K562 (cell line): ENCODE measurements around the gene DTNB. TPM values are rescaled to one million over a fixed set of nuclear protein-coding genes. Genes with fewer than 3 reads are reported as not detected.
A peak's percentile ranks its signal among the peaks of the same experiment; 100 is the strongest.

Experiments
- ATAC-seq: fragments of 200-7000 bp; cut with Tn5 transposase; 3 replicates; pipeline ENCODE4 v1.9.1; 2020; ENCODE audit warnings: moderate library complexity
- BruUV-seq: library from RNA; stranded (reverse); fragments of 400-500 nt; replicated peaks from 2 replicates; lab custom pipeline; 2021; lab: Mats Ljungman, UMichigan
- CTCF ChIA-PET: fragments of 300-600 bp; formaldehyde crosslinking; extraction: SDS; loops from one replicate; lab custom pipeline; 2021; ENCODE audit warnings: low intra/inter-chr PET ratio; lab: Yijun Ruan, JAX
- POLR2A ChIA-PET: fragments of 300-600, 350-650 bp; sonication (Branson Sonifier 250); formaldehyde crosslinking; extraction: SDS; loops from one replicate; lab custom pipeline; 2021; ENCODE audit warnings: antibody characterized with exemption, inconsistent platforms; lab: Yijun Ruan, JAX
- DNase-seq, 4 experiments: peaks; one replicate each; pipeline versions ENCODE4 v3.0.0 to v3.0.0-alpha.2; 2011 to 2018; ENCODE audit warnings: low spot score in 3 of 4, mixed read lengths in 3 of 4; ENCODE audit errors: extremely low read depth in 1 of 4
- FAIRE-seq: peaks from 2 replicates; lab custom pipeline; 2011; peaks lifted over from hg19 to GRCh38; lab: Jason Lieb, UNC
- H2AFZ ChIP-seq: 2 replicates; pipeline ENCODE4 v1.6.0; 2011; ENCODE audit warnings: low read depth, low read length, control low read depth, inconsistent platforms
- H3K27ac ChIP-seq: fragments of 200-600 bp; 3 replicates; pipeline ENCODE4 v1.8.0; 2011; ENCODE audit warnings: low read depth, mild to moderate bottlenecking, control low read depth, inconsistent platforms, low read length, moderate library complexity, mixed read lengths; ENCODE audit errors: extremely low read depth
- H3K27me3 ChIP-seq, 2 experiments: fragments of 300-600 bp in 1 of 2; 2 replicates in 1 of 2; 3 replicates in 1 of 2; pipeline versions ENCODE4 v1.6.0 to v1.8.0; 2011; ENCODE audit warnings: inconsistent platforms in 2 of 2, low read length in 2 of 2, mild to moderate bottlenecking in 1 of 2, mixed read lengths in 1 of 2, moderate library complexity in 1 of 2; ENCODE audit not compliant: control insufficient read depth in 2 of 2, insufficient read depth in 2 of 2
- H3K36me3 ChIP-seq: fragments of 300-600 bp; 3 replicates; pipeline ENCODE4 v1.8.0; 2011; ENCODE audit warnings: mild to moderate bottlenecking, low read length, inconsistent platforms; ENCODE audit not compliant: control insufficient read depth, insufficient read depth
- H3K4me1 ChIP-seq, 2 experiments: fragments of 200-600 bp in 1 of 2; replicated peaks in 1 of 2; 2 replicates in 1 of 2; 3 replicates in 1 of 2; pipeline versions ENCODE4 v1.5.1 to v1.8.0; 2011; ENCODE audit warnings: inconsistent platforms in 2 of 2, low read length in 2 of 2, mild to moderate bottlenecking in 1 of 2, mixed read lengths in 1 of 2, moderate library complexity in 1 of 2; ENCODE audit not compliant: control insufficient read depth in 2 of 2, insufficient read depth in 2 of 2
- H3K4me2 ChIP-seq: 2 replicates; pipeline ENCODE4 v1.6.1; 2011; ENCODE audit warnings: low read length, control low read depth, inconsistent platforms, mixed read lengths; ENCODE audit not compliant: insufficient read depth
- H3K4me3 ChIP-seq: fragments of 200-600 bp; sonication (generic), shearing (Covaris generic); 2 replicates; pipeline ENCODE4 v1.5.1; 2016; ENCODE audit warnings: control low read depth, inconsistent platforms
- H3K79me2 ChIP-seq: fragments of 200-600 bp; 3 replicates; pipeline ENCODE4 v1.8.0; 2011; ENCODE audit warnings: low read length, inconsistent platforms; ENCODE audit not compliant: control insufficient read depth, insufficient read depth
- H3K9ac ChIP-seq, 2 experiments: 2 replicates each; pipeline versions ENCODE4 v1.6.0 to v1.6.1; 2011; ENCODE audit warnings: low read depth in 2 of 2, low read length in 2 of 2, control low read depth in 1 of 2, inconsistent platforms in 1 of 2, mild to moderate bottlenecking in 1 of 2, mixed read lengths in 1 of 2; ENCODE audit not compliant: insufficient read depth in 1 of 2
- H3K9me1 ChIP-seq: one replicate; pipeline ENCODE4 v1.6.0; 2011; ENCODE audit warnings: inconsistent platforms, mild to moderate bottlenecking, low read length, moderate library complexity; ENCODE audit not compliant: control insufficient read depth, insufficient read depth
- H3K9me3 ChIP-seq: replicated peaks from 2 replicates; pipeline ENCODE4 v1.5.1; 2011; ENCODE audit warnings: low read depth, low read length, inconsistent platforms; ENCODE audit not compliant: control insufficient read depth, insufficient read depth
- H4K20me1 ChIP-seq: replicated peaks from 2 replicates; pipeline ENCODE4 v1.6.1; 2011; ENCODE audit warnings: low read length, inconsistent platforms, mixed read lengths; ENCODE audit not compliant: control insufficient read depth, insufficient read depth
- GABPA ChIP-seq: fragments of 200-800 bp; sonication (Bioruptor generic); conservative IDR thresholded peaks from 2 replicates; pipeline ENCODE4 v1.6.1; 2016; ENCODE audit warnings: low read depth, missing genetic modification characterization, missing compliant biosample characterization
- OTX1 ChIP-seq: fragments of 450-650 bp; formaldehyde crosslinking; IDR thresholded peaks from 2 replicates; pipeline ENCODE4 v1.4.0; 2022; ENCODE audit warnings: mild to moderate bottlenecking
- PHB ChIP-seq: fragments of 250-450 bp; sonication (Bioruptor Pico); IDR thresholded peaks from 2 replicates; pipeline ENCODE4 v1.5.0; 2021
- POLR2AphosphoS2 ChIP-seq: IDR thresholded peaks from 2 replicates; pipeline ENCODE4 v1.6.1; 2012; ENCODE audit warnings: low read length, improper control_type of control experiment
- RAD21 ChIP-seq, 2 experiments: fragments of 250-450 bp in 1 of 2; fragments of 450-650 bp in 1 of 2; sonication (Bioruptor Pico) in 1 of 2; formaldehyde crosslinking in 1 of 2; IDR thresholded peaks in 1 of 2; conservative IDR thresholded peaks in 1 of 2; 2 replicates each; pipeline versions ENCODE4 v1.4.0 to v1.8.0; 2020 to 2022; ENCODE audit warnings: mild to moderate bottlenecking in 2 of 2, moderate library complexity in 1 of 2
- RNF219 ChIP-seq: fragments of 250-450 bp; sonication (Bioruptor Pico); IDR thresholded peaks from 2 replicates; pipeline ENCODE4 v1.5.0; 2022; ENCODE audit warnings: mild to moderate bottlenecking
- ZFP36 ChIP-seq: fragments of 150-350 bp; IDR thresholded peaks from 2 replicates; pipeline ENCODE4 v1.6.1; 2018; ENCODE audit warnings: low read length, low read depth; ENCODE audit not compliant: partially characterized antibody
- ZFX ChIP-seq: sonication (generic); formaldehyde crosslinking; IDR thresholded peaks from 2 replicates; pipeline ENCODE4 v1.8.0; 2022; ENCODE audit warnings: mild to moderate bottlenecking, missing genetic modification reagents, moderate library complexity
- ZNF174 ChIP-seq: fragments of 250-450 bp; sonication (Bioruptor Pico); IDR thresholded peaks from 2 replicates; pipeline ENCODE4 v1.4.0; 2020; ENCODE audit warnings: mild to moderate bottlenecking
- ZNF239 ChIP-seq: fragments of 250-450 bp; sonication (Bioruptor Pico); IDR thresholded peaks from 2 replicates; pipeline ENCODE4 v1.4.0; 2020; ENCODE audit warnings: mild to moderate bottlenecking
- ZNF668 ChIP-seq: fragments of 250-450 bp; sonication (Bioruptor Pico); IDR thresholded peaks from 2 replicates; pipeline ENCODE4 v1.8.0; 2022; ENCODE audit warnings: mild to moderate bottlenecking, inconsistent platforms
- WGBS: fragments of 100-300 bp; shearing (Covaris generic); methylation state at CpG from one replicate; pipeline ENCODE4 v1.1.6; 2016; ENCODE audit warnings: low coverage, mixed read lengths; ENCODE audit not compliant: insufficient coverage; ENCODE audit errors: missing lambda C conversion rate; 5-methylcytosine and 5-hydroxymethylcytosine counted together
- in situ Hi-C: fragments of 300-500 bp; cut with MboI; formaldehyde crosslinking; loops from 4 replicates; pipeline ENCODE4 v1.15.0; 2018; ENCODE audit warnings: inconsistent platforms, mixed read lengths
- intact Hi-C: fragments of 100-400 bp; cut with micrococcal nuclease; formaldehyde crosslinking; loops from 2 replicates; pipeline ENCODE4 v1.14.2; 2022
- polyA plus RNA-seq, 8 experiments: library from polyadenylated mRNA; depleted of rRNA in 4 of 8; stranded (reverse) in 5 of 8; unstranded in 3 of 8; fragments of >200 nt; fragmentation: Nextera tagmentation in 2 of 8; fragmentation: Illumina TruSeq in 1 of 8; extraction: Ambion mirVana in 2 of 8; extraction: Trizol in 1 of 8; gene quantifications; 2 replicates each; pipeline versions ENCODE4 v1.2.1 to v1.2.3, GENCODE V29; 2011 to 2014; ENCODE audit warnings: inconsistent platforms in 1 of 8, missing spikeins in 1 of 8
- total RNA-seq, 7 experiments: library from RNA; depleted of rRNA in 6 of 7; stranded (reverse); fragments of >200 nt in 6 of 7; fragmentation: Illumina TruSeq in 2 of 7; extraction: Trizol in 2 of 7; gene quantifications; 2 replicates each; pipeline versions ENCODE4 v1.2.1 to v1.2.3, GENCODE V29; 2011 to 2021; ENCODE audit warnings: low replicate concordance in 1 of 7
- TF ChIP-seq, protein P1 (sequence below), 3 experiments: IDR thresholded peaks in 2 of 3; conservative IDR thresholded peaks in 1 of 3; 2 replicates each; pipeline ENCODE4 v1.5.1; 2011 to 2012; ENCODE audit warnings: low read length in 3 of 3, mild to moderate bottlenecking in 3 of 3, control low read depth in 2 of 3, improper control_type of control experiment in 1 of 3, inconsistent platforms in 1 of 3, low read depth in 1 of 3, mixed read lengths in 1 of 3, moderate library complexity in 1 of 3; ENCODE audit not compliant: insufficient read depth in 2 of 3

DTNB gene
- total and polyA plus RNA-seq, 9 of the 15 experiments (the other 6 are each of a cell fraction or from before 2014, with no cell fraction given), result 0.18 to 2.0 (median 0.77) TPM; not detected in 2

GRCh38 chr2:25701801-25702200, 28.4 kb upstream of the DTNB start:
- Histone ChIP-seq H3K4me2 (no peak overlapping the region), H4K20me1 (peaks cover 6% of the 10 kb centered on the region; the same call in 1 of the 2 replicates), H3K79me2 (no peaks in the 10 kb centered on the region), H3K27me3 (peaks cover 26 to 30% of the 10 kb centered on the region in 2 experiments; a peak in 4 of 5 replicates), H2AFZ (no peak overlapping the region), H3K4me3 (no peak overlapping the region)
- in situ Hi-C loops (no loop called here), intact Hi-C loops (no loop called here)
- no peak for FAIRE-seq
- POLR2A ChIA-PET, result interaction anchor here (0.6 to 0.8 kb wide), 2 partner anchors 17 to 111 kb away, joined by 3 to 4 read pairs; no protein-coding TSS in a partner anchor
- CTCF ChIA-PET, result no interaction called here
- no peak for TF ChIP-seq ZFX (CRISPR knock-in tag)
- TF ChIP-seq ZFP36, result peak; percentile 29
- TF ChIP-seq ZNF239, result no peak
- no peak for TF ChIP-seq OTX1 (CRISPR knock-in tag)
- no peak for TF ChIP-seq ZNF668 (CRISPR knock-in tag)
- TF ChIP-seq, all 486 proteins: peak for 1
- WGBS, result 1% methylated on average over 8 of the region's 9 CpGs
- Histone ChIP-seq H3K9ac (no peak overlapping the region), H3K27ac (no peak overlapping the region), H3K36me3 (no peaks in the 10 kb centered on the region), H3K9me1 (no peaks in the 10 kb centered on the region), H3K9me3 (no peaks in the 10 kb centered on the region), H3K4me1 (no peaks in the 10 kb centered on the region)
- no TSS peak for BruUV-seq
- no peak for DNase-seq
- ATAC-seq, result no peak

DNA sequence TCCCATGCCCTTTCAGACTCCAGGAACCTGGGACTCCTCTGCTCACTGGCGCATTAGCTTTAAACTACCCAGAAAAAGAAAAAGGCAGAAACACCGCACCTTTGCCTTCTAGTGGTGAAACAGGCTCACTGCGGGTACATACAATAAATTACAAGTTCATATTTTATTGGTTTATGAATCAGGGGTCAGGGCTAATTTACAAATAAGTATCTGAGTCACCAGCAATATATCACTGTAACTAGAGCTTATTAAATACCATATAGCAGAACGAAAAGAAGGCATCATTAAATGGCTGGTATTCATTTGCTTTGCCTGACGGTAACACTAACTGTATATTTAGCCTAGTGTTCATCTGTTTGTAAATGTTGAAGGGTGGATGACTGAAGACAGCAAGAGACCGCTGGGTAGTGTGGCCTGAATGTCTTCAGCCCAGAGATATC, 26.9 kb upstream of the DTNB start:
- peaks cover 23 to 30% of the 10 kb centered on the region in 2 experiments; a peak in 4 of 5 replicates for H3K27me3 ChIP-seq
- H3K79me2 ChIP-seq, result no peaks in the 10 kb centered on the region
- H3K9ac ChIP-seq, result no peak overlapping the region
- H3K9me3 ChIP-seq, result no peaks in the 10 kb centered on the region
- H2AFZ ChIP-seq, result no peak overlapping the region
- no peaks in the 10 kb centered on the region for H3K9me1 ChIP-seq
- FAIRE-seq (peak; percentile 87), DNase-seq (peak; percentile 27 to 46 (median 40)), ATAC-seq (peak; percentile 81)
- H3K4me3 ChIP-seq, result no peak overlapping the region
- intact Hi-C loops, result no loop called here
- BruUV-seq, result no TSS peak
- ChIA-PET POLR2A (interaction anchor here (1.1 to 1.2 kb wide), 2 partner anchors 10 to 20 kb away, joined by 4 read pairs; no protein-coding TSS in a partner anchor), CTCF (interaction anchor here (0.7 to 1.8 kb wide), 2 partner anchors 93 to 1290 kb away, joined by 3 to 7 read pairs; no protein-coding TSS in a partner anchor)
- H3K36me3 ChIP-seq, result no peaks in the 10 kb centered on the region
- in situ Hi-C loops, result no loop called here
- H3K4me2 ChIP-seq, result no peak overlapping the region
- WGBS, result 3% methylated on average over 6 of the region's 6 CpGs
- H3K27ac ChIP-seq, result no peak overlapping the region
- no peaks in the 10 kb centered on the region for H3K4me1 ChIP-seq
- peaks cover 6% of the 10 kb centered on the region; the same call in 1 of the 2 replicates for H4K20me1 ChIP-seq
- TF ChIP-seq RNF219 (CRISPR knock-in tag) (no peak), ZNF174 (CRISPR knock-in tag) (no peak), RAD21 (CRISPR knock-in tag; conservative IDR thresholded peaks at IDR 0.05 in 1 of 2, IDR thresholded peaks at IDR 0.05 in 1 of 2) (peak; percentile 25 to 60; a peak in 3 of 4 replicates), PHB (CRISPR knock-in tag) (no peak), GABPA (tag) (no peak), POLR2AphosphoS2 (no peak)
- TF ChIP-seq, protein P1, sequence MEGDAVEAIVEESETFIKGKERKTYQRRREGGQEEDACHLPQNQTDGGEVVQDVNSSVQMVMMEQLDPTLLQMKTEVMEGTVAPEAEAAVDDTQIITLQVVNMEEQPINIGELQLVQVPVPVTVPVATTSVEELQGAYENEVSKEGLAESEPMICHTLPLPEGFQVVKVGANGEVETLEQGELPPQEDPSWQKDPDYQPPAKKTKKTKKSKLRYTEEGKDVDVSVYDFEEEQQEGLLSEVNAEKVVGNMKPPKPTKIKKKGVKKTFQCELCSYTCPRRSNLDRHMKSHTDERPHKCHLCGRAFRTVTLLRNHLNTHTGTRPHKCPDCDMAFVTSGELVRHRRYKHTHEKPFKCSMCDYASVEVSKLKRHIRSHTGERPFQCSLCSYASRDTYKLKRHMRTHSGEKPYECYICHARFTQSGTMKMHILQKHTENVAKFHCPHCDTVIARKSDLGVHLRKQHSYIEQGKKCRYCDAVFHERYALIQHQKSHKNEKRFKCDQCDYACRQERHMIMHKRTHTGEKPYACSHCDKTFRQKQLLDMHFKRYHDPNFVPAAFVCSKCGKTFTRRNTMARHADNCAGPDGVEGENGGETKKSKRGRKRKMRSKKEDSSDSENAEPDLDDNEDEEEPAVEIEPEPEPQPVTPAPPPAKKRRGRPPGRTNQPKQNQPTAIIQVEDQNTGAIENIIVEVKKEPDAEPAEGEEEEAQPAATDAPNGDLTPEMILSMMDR (IDR thresholded peaks at IDR 0.05 in 2 of 3, conservative IDR thresholded peaks at IDR 0.05 in 1 of 3; ENCODE audit: insufficient read depth in 2 of 3, low read depth in 1 of 3, low read length in 3 of 3), result peak; percentile 59 to 72 (median 64)
